Memory B cell (primary cell): ENCODE data around the gene ELF4.

Source experiments
- ATAC-seq: fragments of 150-1000 bp; cut with Tn5 transposase; 2 replicates; pipeline ENCODE4 v1.10.0; 2021; ENCODE audit warnings: low read depth, mild to moderate bottlenecking, moderate library complexity
- DNase-seq, 2 donors: peaks; one replicate each; pipeline ENCODE4 v3.0.0; 2022; ENCODE audit warnings: low spot score in 2 of 2
- H3K27ac Mint-ChIP-seq: one replicate; pipeline ENCODE4 v1.8.0; 2022; ENCODE audit warnings: mild to moderate bottlenecking, moderate library complexity, mixed read lengths
- H3K27me3 Mint-ChIP-seq: one replicate; pipeline ENCODE4 v1.8.0; 2022; ENCODE audit warnings: mixed read lengths
- H3K36me3 Mint-ChIP-seq: one replicate; pipeline ENCODE4 v1.8.0; 2022; ENCODE audit warnings: mild to moderate bottlenecking, mixed read lengths
- H3K4me1 Mint-ChIP-seq: one replicate; pipeline ENCODE4 v1.8.0; 2022; ENCODE audit warnings: mixed read lengths
- H3K4me3 Mint-ChIP-seq: one replicate; pipeline ENCODE4 v1.8.0; 2022; ENCODE audit warnings: mild to moderate bottlenecking, moderate library complexity, mixed read lengths
- H3K9me3 Mint-ChIP-seq: one replicate; pipeline ENCODE4 v1.8.0; 2022; ENCODE audit warnings: mixed read lengths

ELF4 gene

GRCh38 chrX:130110379-130111219, at the start of gene ELF4:
Gene ELF4 (minus strand): TSS chrX:130110497. CDS start chrX:130081330, 29,167 bp downstream.
- peak; percentile 61 for ATAC-seq
- H3K9me3 Mint-ChIP-seq, result no peaks in the 10 kb centered on the region
- peak in 1 of 2 donors; percentile 29 for DNase-seq
- H3K4me3 Mint-ChIP-seq, result peak within 1 kb of the TSS; percentile 96
- peaks cover 3% of the 10 kb centered on the region for H3K36me3 Mint-ChIP-seq
- peak within 1 kb of the TSS; percentile 87 for H3K27ac Mint-ChIP-seq
- H3K4me1 Mint-ChIP-seq, result peaks cover 17% of the 10 kb centered on the region
- no peaks in the 10 kb centered on the region for H3K27me3 Mint-ChIP-seq

- Mint-ChIP-seq H3K4me1 (no peaks in the 10 kb centered on the region), H3K27ac (no peak overlapping the region), H3K4me3 (no peak overlapping the region), H3K9me3 (no peaks in the 10 kb centered on the region), H3K27me3 (no peaks in the 10 kb centered on the region), H3K36me3 (no peaks in the 10 kb centered on the region)
- DNase-seq, result no peak
- no peak for ATAC-seq
These were observed 49.5 kb upstream of the ELF4 start for GRCh38 chrX:130159776-130160175.

GRCh38 chrX:130158311-130158710, 48.0 kb upstream of the ELF4 start:
- DNase-seq, result no peak
- Mint-ChIP-seq H3K36me3 (no peaks in the 10 kb centered on the region), H3K4me1 (no peaks in the 10 kb centered on the region), H3K4me3 (no peak overlapping the region), H3K27me3 (no peaks in the 10 kb centered on the region), H3K27ac (no peak overlapping the region), H3K9me3 (no peaks in the 10 kb centered on the region)
- ATAC-seq, result no peak

GRCh38 chrX:130155564-130155963, 45.3 kb upstream of the ELF4 start:
- no peaks in the 10 kb centered on the region for H3K27me3 Mint-ChIP-seq
- no peak overlapping the region for H3K4me3 Mint-ChIP-seq
- no peaks in the 10 kb centered on the region for H3K4me1 Mint-ChIP-seq
- no peak overlapping the region for H3K27ac Mint-ChIP-seq
- ATAC-seq, result no peak
- DNase-seq, result no peak
- H3K36me3 Mint-ChIP-seq, result no peaks in the 10 kb centered on the region
- H3K9me3 Mint-ChIP-seq, result no peaks in the 10 kb centered on the region

- no peaks in the 10 kb centered on the region for H3K27me3 Mint-ChIP-seq
- H3K27ac Mint-ChIP-seq, result no peak overlapping the region
These were observed 37.3 kb upstream of the ELF4 start for GRCh38 chrX:130147631-130148030.

GRCh38 chrX:130145123-130145522, 34.8 kb upstream of the ELF4 start:
- peaks cover 2% of the 10 kb centered on the region for H3K4me1 Mint-ChIP-seq
- DNase-seq (no peak), ATAC-seq (no peak)
- H3K27me3 Mint-ChIP-seq, result no peaks in the 10 kb centered on the region
- H3K9me3 Mint-ChIP-seq, result no peaks in the 10 kb centered on the region
- H3K4me3 Mint-ChIP-seq, result no peak overlapping the region
- no peak overlapping the region for H3K27ac Mint-ChIP-seq
- H3K36me3 Mint-ChIP-seq, result peaks cover 27% of the 10 kb centered on the region

More at GRCh38 chrX:130147631-130148030, 37.3 kb upstream of the ELF4 start:
- DNase-seq, result no peak
- no peaks in the 10 kb centered on the region for H3K9me3 Mint-ChIP-seq
- H3K4me3 Mint-ChIP-seq, result no peak overlapping the region
- ATAC-seq, result no peak
- H3K36me3 Mint-ChIP-seq, result peaks cover 27% of the 10 kb centered on the region
- peaks cover 2% of the 10 kb centered on the region for H3K4me1 Mint-ChIP-seq

GRCh38 chrX:130144509-130144908, 34.2 kb upstream of the ELF4 start:
- peaks cover 2% of the 10 kb centered on the region for H3K4me1 Mint-ChIP-seq
- H3K4me3 Mint-ChIP-seq, result no peak overlapping the region
- H3K9me3 Mint-ChIP-seq, result no peaks in the 10 kb centered on the region
- no peak for DNase-seq
- peaks cover 29% of the 10 kb centered on the region for H3K36me3 Mint-ChIP-seq
- H3K27ac Mint-ChIP-seq, result peak overlapping the region; percentile 56
- H3K27me3 Mint-ChIP-seq, result no peaks in the 10 kb centered on the region
- no peak for ATAC-seq

- peaks cover 16% of the 10 kb centered on the region for H3K36me3 Mint-ChIP-seq
- H3K27ac Mint-ChIP-seq, result no peak overlapping the region
These were observed 29.3 kb upstream of the ELF4 start for GRCh38 chrX:130139474-130140201.

GRCh38 chrX:130136961-130137360, 26.7 kb upstream of the ELF4 start:
- Mint-ChIP-seq H3K9me3 (no peaks in the 10 kb centered on the region), H3K4me3 (no peak overlapping the region), H3K4me1 (no peaks in the 10 kb centered on the region), H3K27ac (no peak overlapping the region), H3K36me3 (peaks cover 7% of the 10 kb centered on the region), H3K27me3 (no peaks in the 10 kb centered on the region)
- ATAC-seq (no peak), DNase-seq (no peak)

More at GRCh38 chrX:130139474-130140201, 29.3 kb upstream of the ELF4 start:
- Mint-ChIP-seq H3K4me3 (no peak overlapping the region), H3K27me3 (no peaks in the 10 kb centered on the region), H3K4me1 (peaks cover 2% of the 10 kb centered on the region), H3K9me3 (no peaks in the 10 kb centered on the region)
- DNase-seq, result no peak
- ATAC-seq, result no peak

GRCh38 chrX:130136496-130136895, 26.2 kb upstream of the ELF4 start:
- H3K4me3 Mint-ChIP-seq, result no peak overlapping the region
- ATAC-seq, result no peak
- H3K36me3 Mint-ChIP-seq, result peaks cover 7% of the 10 kb centered on the region
- no peaks in the 10 kb centered on the region for H3K9me3 Mint-ChIP-seq
- H3K4me1 Mint-ChIP-seq, result no peaks in the 10 kb centered on the region
- DNase-seq, result no peak
- H3K27ac Mint-ChIP-seq, result no peak overlapping the region
- H3K27me3 Mint-ChIP-seq, result no peaks in the 10 kb centered on the region

GRCh38 chrX:130130990-130131389, 20.7 kb upstream of the ELF4 start:
- DNase-seq (no peak), ATAC-seq (no peak)
- Mint-ChIP-seq H3K4me3 (no peak overlapping the region), H3K4me1 (no peaks in the 10 kb centered on the region), H3K9me3 (no peaks in the 10 kb centered on the region), H3K27ac (no peak overlapping the region), H3K27me3 (no peaks in the 10 kb centered on the region), H3K36me3 (peaks cover 11% of the 10 kb centered on the region)

- no peaks in the 10 kb centered on the region for H3K4me1 Mint-ChIP-seq
- no peak overlapping the region for H3K27ac Mint-ChIP-seq
- DNase-seq, result no peak
These were observed 15.0 kb upstream of the ELF4 start for GRCh38 chrX:130125091-130125874.

GRCh38 chrX:130124577-130124976, 14.3 kb upstream of the ELF4 start:
- no peaks in the 10 kb centered on the region for H3K27me3 Mint-ChIP-seq
- no peak for ATAC-seq
- H3K27ac Mint-ChIP-seq, result no peak overlapping the region
- H3K36me3 Mint-ChIP-seq, result peaks cover 13% of the 10 kb centered on the region
- no peaks in the 10 kb centered on the region for H3K9me3 Mint-ChIP-seq
- DNase-seq, result no peak
- peaks cover 2% of the 10 kb centered on the region for H3K4me1 Mint-ChIP-seq
- H3K4me3 Mint-ChIP-seq, result no peak overlapping the region

More at GRCh38 chrX:130125091-130125874, 15.0 kb upstream of the ELF4 start:
- Mint-ChIP-seq H3K4me3 (no peak overlapping the region), H3K9me3 (no peaks in the 10 kb centered on the region), H3K36me3 (peaks cover 13% of the 10 kb centered on the region), H3K27me3 (no peaks in the 10 kb centered on the region)
- ATAC-seq, result no peak

- Mint-ChIP-seq H3K4me3 (no peak overlapping the region), H3K27me3 (no peaks in the 10 kb centered on the region), H3K27ac (no peak overlapping the region), H3K4me1 (peaks cover 12% of the 10 kb centered on the region), H3K36me3 (peaks cover 3% of the 10 kb centered on the region), H3K9me3 (no peaks in the 10 kb centered on the region)
- no peak for ATAC-seq
- DNase-seq, result no peak
These were observed 11.2 kb upstream of the ELF4 start for GRCh38 chrX:130121505-130121800.
